GM19043 (cell line): ENCODE data around the gene FBXO4.

ENCODE experiments used
- ATAC-seq: cut with Tn5 transposase; IDR thresholded peaks from one replicate; pipeline ENCODE4 v1.9.1; 2021; ENCODE audit warnings: low read depth; ENCODE audit not compliant: unreplicated experiment

FBXO4 gene

GRCh38 chr5:41924872-41925554, at the start of gene FBXO4:
FBXO4 (plus strand) TSS chr5:41925281; CDS start chr5:41925310, 29 bp downstream.
- ATAC-seq: peak; percentile 85

- no peak for ATAC-seq
Observed at GRCh38 chr5:41876678-41877077, 48.4 kb upstream of the FBXO4 start.

- ATAC-seq: no peak
Observed at GRCh38 chr5:41877408-41877807, 47.7 kb upstream of the FBXO4 start.

- ATAC-seq: peak; percentile 40
Observed at GRCh38 chr5:41878173-41878572, 46.9 kb upstream of the FBXO4 start.

- peak; percentile 74 for ATAC-seq
Observed at GRCh38 chr5:41878643-41879478, 46.2 kb upstream of the FBXO4 start.

- ATAC-seq: no peak
Observed at GRCh38 chr5:41882765-41883164, 42.3 kb upstream of the FBXO4 start.

- no peak for ATAC-seq
Observed at GRCh38 chr5:41883243-41883642, 41.8 kb upstream of the FBXO4 start.

- ATAC-seq: no peak
Observed at GRCh38 chr5:41883936-41884335, 41.1 kb upstream of the FBXO4 start.

- ATAC-seq: no peak
Observed at GRCh38 chr5:41885286-41885685, 39.8 kb upstream of the FBXO4 start.

- no peak for ATAC-seq
Observed at GRCh38 chr5:41891066-41891707, 33.9 kb upstream of the FBXO4 start.

- no peak for ATAC-seq
Observed at GRCh38 chr5:41892031-41892430, 33.0 kb upstream of the FBXO4 start.

GRCh38 chr5:41893074-41893851, 31.8 kb upstream of the FBXO4 start:
- no peak for ATAC-seq

GRCh38 chr5:41896230-41896629, 28.9 kb upstream of the FBXO4 start:
- no peak for ATAC-seq

- no peak for ATAC-seq
Observed at GRCh38 chr5:41903382-41903891, 21.6 kb upstream of the FBXO4 start.

- peak; percentile 99 for ATAC-seq
Observed at GRCh38 chr5:41903892-41904799, 20.9 kb upstream of the FBXO4 start, which contains the start of gene RIMOC1. RIMOC1 (plus strand) TSS chr5:41904344; CDS start chr5:41904368, 24 bp downstream.

GRCh38 chr5:41906151-41906550, 18.9 kb upstream of the FBXO4 start:
- no peak for ATAC-seq

- ATAC-seq: no peak
Observed at GRCh38 chr5:41908374-41909079, 16.6 kb upstream of the FBXO4 start.

- ATAC-seq: peak; percentile 40
Observed at GRCh38 chr5:41918105-41918504, 7.0 kb upstream of the FBXO4 start.

GRCh38 chr5:41921166-41921565, 3.9 kb upstream of the FBXO4 start:
- peak; percentile 13 for ATAC-seq
